PC-3 (cell line): ENCODE data around the gene AP5Z1. TPM values are rescaled to one million over a fixed set of nuclear protein-coding genes. Genes with fewer than 3 reads are reported as not detected.
A peak's percentile ranks its signal among the peaks of the same experiment; 100 is the strongest.

Experiments
- ATAC-seq: fragments of 200-7000 bp; cut with Tn5 transposase; 2 replicates; pipeline ENCODE4 v1.9.1; 2020; ENCODE audit warnings: mild to moderate bottlenecking, moderate library complexity
- Bru-seq: library from RNA; stranded (reverse); fragments of 400-500 nt; gene quantifications from one replicate; lab custom pipeline; 2021; lab: Mats Ljungman, UMichigan
- BruChase-seq, 2 experiments: library from RNA; stranded (reverse); fragments of 400-500 nt; gene quantifications; one replicate each; lab custom pipeline; 2021; lab: Mats Ljungman, UMichigan
- BruUV-seq: library from RNA; stranded (reverse); fragments of 400-500 nt; replicated peaks from 2 replicates; lab custom pipeline; 2021; lab: Mats Ljungman, UMichigan
- CTCF ChIA-PET: fragments of 300-600 bp; sonication (Branson Sonifier 250); formaldehyde crosslinking; loops from one replicate; lab custom pipeline; 2022; ENCODE audit warnings: antibody characterized with exemption; lab: Charles Lee
- POLR2A ChIA-PET: fragments of 300-600 bp; sonication (Branson Sonifier 250); formaldehyde crosslinking; loops from one replicate; lab custom pipeline; 2022; ENCODE audit warnings: antibody characterized with exemption; ENCODE audit not compliant: unreplicated experiment; lab: Charles Lee
- DNase-seq: peaks from one replicate; pipeline ENCODE4 v3.0.0-alpha.2; 2015
- H2AFZ ChIP-seq: fragments of 300-600 bp; sonication (generic); 2 replicates; pipeline ENCODE4 v1.6.0; 2016; ENCODE audit warnings: antibody characterized with exemption, low read length
- H3F3A ChIP-seq: fragments of 300-600 bp; sonication (generic); one replicate; pipeline ENCODE4 v1.6.0; 2017; ENCODE audit warnings: antibody characterized with exemption, low read length, control low read depth, mild to moderate bottlenecking; ENCODE audit not compliant: unreplicated experiment
- H3K27ac ChIP-seq: fragments of 300-600 bp; sonication (generic); 2 replicates; pipeline ENCODE4 v1.5.1; 2016; ENCODE audit warnings: mild to moderate bottlenecking, low read length
- H3K27me3 ChIP-seq: fragments of 300-600 bp; sonication (generic); 2 replicates; pipeline ENCODE4 v1.6.1; 2016; ENCODE audit warnings: low read length, mixed read lengths
- H3K36me3 ChIP-seq: fragments of 300-600 bp; sonication (generic); 2 replicates; pipeline ENCODE4 v1.6.1; 2016; ENCODE audit warnings: low read depth, mixed run types, low read length, mixed read lengths
- H3K4me1 ChIP-seq: fragments of 300-600 bp; sonication (generic); 2 replicates; pipeline ENCODE4 v1.5.1; 2016; ENCODE audit warnings: low read length; ENCODE audit not compliant: insufficient read depth
- H3K4me2 ChIP-seq: fragments of 300-600 bp; sonication (generic); 2 replicates; pipeline ENCODE4 v1.6.0; 2016; ENCODE audit warnings: low read length
- H3K4me3 ChIP-seq: fragments of 300-600 bp; sonication (generic); 2 replicates; pipeline ENCODE4 v1.5.1; 2016; ENCODE audit warnings: mild to moderate bottlenecking, low read length, mixed read lengths
- H3K79me2 ChIP-seq: fragments of 300-600 bp; sonication (generic); 2 replicates; pipeline ENCODE4 v1.6.1; 2017; ENCODE audit warnings: low read length, mixed read lengths
- H3K9ac ChIP-seq: fragments of 300-600 bp; sonication (generic); 2 replicates; pipeline ENCODE4 v1.6.0; 2016; ENCODE audit warnings: mild to moderate bottlenecking, low read length
- H3K9me2 ChIP-seq: fragments of 300-600 bp; sonication (generic); replicated peaks from 2 replicates; pipeline ENCODE4 v1.6.1; 2016; ENCODE audit warnings: mixed run types, low read length, mixed read lengths
- H3K9me3 ChIP-seq: fragments of 300-600 bp; sonication (generic); 2 replicates; pipeline ENCODE4 v1.6.1; 2016; ENCODE audit warnings: low read length, mixed read lengths
- H4K20me1 ChIP-seq: fragments of 300-600 bp; sonication (generic); 2 replicates; pipeline ENCODE4 v1.6.1; 2016; ENCODE audit warnings: low read length, mixed read lengths
- EZH2 ChIP-seq: fragments of 300-600 bp; sonication (generic); IDR thresholded peaks from one replicate; pipeline ENCODE4 v1.6.1; 2017; ENCODE audit warnings: antibody characterized with exemption, mild to moderate bottlenecking, low read length; ENCODE audit not compliant: unreplicated experiment
- EZH2phosphoT487 ChIP-seq: fragments of 300-600 bp; sonication (generic); IDR thresholded peaks from 2 replicates; pipeline ENCODE4 v1.6.1; 2018; ENCODE audit warnings: mild to moderate bottlenecking, antibody characterized with exemption, low read length, borderline replicate concordance
- intact Hi-C: fragments of 100-400 bp; cut with micrococcal nuclease; formaldehyde crosslinking; loops from 2 replicates; pipeline ENCODE4 v1.9.0; 2023
- long read RNA-seq: library from polyadenylated mRNA; unstranded; transcript quantifications from one replicate; pipeline ENCODE4 v2.0.0, GENCODE V29; 2021; ENCODE audit not compliant: unreplicated experiment
- total RNA-seq: library from RNA; depleted of rRNA; stranded (reverse); fragments of >200 nt; gene quantifications from 2 replicates; pipeline ENCODE4 v1.2.3, GENCODE V29; 2014; rRNA removed
- TF ChIP-seq, protein P1 (sequence below): fragments of 300-600 bp; sonication (generic); conservative IDR thresholded peaks from 2 replicates; pipeline ENCODE4 v1.5.1; 2017; ENCODE audit warnings: antibody characterized with exemption, low read depth, mild to moderate bottlenecking, low read length

The AP5Z1 gene
- 36.6 and 59.3 TPM in 2 replicates for total RNA-seq
- Bru-seq, nascent RNA, result percentile 75 among the genes with signal in this experiment
- percentile 87 among the genes with signal in this experiment for BruChase-seq, experiment 1, labeled RNA remaining after a 6-hour chase
- percentile 85 among the genes with signal in this experiment for BruChase-seq, experiment 2, labeled RNA remaining after a 2-hour chase
- long read RNA-seq, transcript AP5Z1-217 (6 exons, 1,499 nt), result minor isoform, 13 of 222 reads
- long read RNA-seq, transcript AP5Z1-201 (17 exons, 2,889 nt), result major isoform, 80 of 222 reads
- long read RNA-seq, partial matches to known transcripts, result 80 of 222 reads
- long read RNA-seq, other reads (novel, unspliced or antisense), result 47 of 222 reads

DNA sequence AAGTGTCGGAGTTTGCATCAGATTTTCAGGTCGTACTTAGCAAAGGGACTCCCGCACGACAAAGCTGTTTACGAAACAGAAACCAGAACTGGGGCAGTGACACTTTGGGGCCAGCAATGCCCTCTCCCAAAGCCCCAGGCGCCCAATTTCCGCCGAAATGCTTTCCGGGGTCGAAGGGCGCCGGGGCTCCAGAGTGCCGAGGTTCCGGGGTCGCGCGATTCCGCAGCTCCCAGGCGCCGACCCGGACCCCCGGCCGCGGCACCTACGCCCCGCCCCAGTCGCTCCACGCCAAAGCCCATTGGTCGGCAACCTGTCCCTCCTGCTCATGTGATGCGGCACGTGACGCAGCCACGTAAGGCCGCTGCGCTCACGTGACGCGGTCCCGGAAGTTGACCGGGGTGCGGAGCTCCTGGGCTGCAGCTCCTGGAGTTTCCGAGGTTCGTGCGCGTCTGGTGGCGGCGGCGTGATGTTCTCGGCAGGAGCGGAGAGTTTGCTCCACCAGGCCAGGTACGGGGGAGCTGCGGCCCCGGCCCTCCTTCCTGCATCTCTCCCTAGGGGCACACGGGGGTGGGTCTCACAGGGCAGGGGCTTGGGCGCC lies at the start of gene AP5Z1:
Gene AP5Z1 (plus strand): TSS at position 374 of the 598 bp plus-strand sequence. CDS start 93 bp downstream, at position 467.
- no peaks in the 10 kb centered on the region for H3K36me3 ChIP-seq
- H3K9me3 ChIP-seq, result no peaks in the 10 kb centered on the region
- H3K79me2 ChIP-seq, result peaks cover 33% of the 10 kb centered on the region
- H3K9ac ChIP-seq, result peak within 1 kb of the TSS; percentile 91
- H3F3A ChIP-seq, result no peaks in the 10 kb centered on the region
- POLR2A ChIA-PET, result interaction anchor here (0.5 to 0.8 kb wide), 4 partner anchors 31 to 415 kb away, joined by 3 to 13 read pairs (median 4); partner anchors contain the start of gene WIPI2
- TF ChIP-seq EZH2 (no peak), EZH2phosphoT487 (no peak)
- TF ChIP-seq, protein P1, sequence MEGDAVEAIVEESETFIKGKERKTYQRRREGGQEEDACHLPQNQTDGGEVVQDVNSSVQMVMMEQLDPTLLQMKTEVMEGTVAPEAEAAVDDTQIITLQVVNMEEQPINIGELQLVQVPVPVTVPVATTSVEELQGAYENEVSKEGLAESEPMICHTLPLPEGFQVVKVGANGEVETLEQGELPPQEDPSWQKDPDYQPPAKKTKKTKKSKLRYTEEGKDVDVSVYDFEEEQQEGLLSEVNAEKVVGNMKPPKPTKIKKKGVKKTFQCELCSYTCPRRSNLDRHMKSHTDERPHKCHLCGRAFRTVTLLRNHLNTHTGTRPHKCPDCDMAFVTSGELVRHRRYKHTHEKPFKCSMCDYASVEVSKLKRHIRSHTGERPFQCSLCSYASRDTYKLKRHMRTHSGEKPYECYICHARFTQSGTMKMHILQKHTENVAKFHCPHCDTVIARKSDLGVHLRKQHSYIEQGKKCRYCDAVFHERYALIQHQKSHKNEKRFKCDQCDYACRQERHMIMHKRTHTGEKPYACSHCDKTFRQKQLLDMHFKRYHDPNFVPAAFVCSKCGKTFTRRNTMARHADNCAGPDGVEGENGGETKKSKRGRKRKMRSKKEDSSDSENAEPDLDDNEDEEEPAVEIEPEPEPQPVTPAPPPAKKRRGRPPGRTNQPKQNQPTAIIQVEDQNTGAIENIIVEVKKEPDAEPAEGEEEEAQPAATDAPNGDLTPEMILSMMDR, result no peak
- H3K27ac ChIP-seq, result peak within 1 kb of the TSS; percentile 59
- H2AFZ ChIP-seq, result peak within 1 kb of the TSS; percentile 74
- intact Hi-C loops, result no loop called here
- no peaks in the 10 kb centered on the region for H3K9me2 ChIP-seq
- no TSS peak for BruUV-seq
- 0 out of 2 replicates have a peak, but pooled peaks cover 3% of the 10 kb centered on the region for H4K20me1 ChIP-seq
- ATAC-seq, result peak; percentile 93
- CTCF ChIA-PET, result interaction anchor here (0.6 to 1.4 kb wide), 3 partner anchors 108 to 1591 kb away, joined by 4 to 14 read pairs (median 7); partner anchors contain the start of gene RADIL
- DNase-seq, result peak; percentile 94
- peaks cover 12% of the 10 kb centered on the region for H3K4me1 ChIP-seq
- peak within 1 kb of the TSS; percentile 100 for H3K4me3 ChIP-seq
- no peaks in the 10 kb centered on the region for H3K27me3 ChIP-seq
- H3K4me2 ChIP-seq, result peak within 1 kb of the TSS; percentile 99

GRCh38 chr7:4725850-4726450 lies 49.5 kb upstream of the AP5Z1 start:
- ChIA-PET CTCF (no interaction called here), POLR2A (no interaction called here)
- no peaks in the 10 kb centered on the region for H3K36me3 ChIP-seq
- TF ChIP-seq EZH2 (no peak), EZH2phosphoT487 (no peak)
- TF ChIP-seq, protein P1, result no peak
- H3K4me1 ChIP-seq, result peaks cover 9% of the 10 kb centered on the region; the same call in 1 of the 2 replicates
- DNase-seq (no peak), ATAC-seq (no peak)
- H3K9ac ChIP-seq, result peak overlapping the region; percentile 73
- H3K79me2 ChIP-seq, result peaks cover 58% of the 10 kb centered on the region
- H3K27me3 ChIP-seq, result no peaks in the 10 kb centered on the region
- H3K27ac ChIP-seq, result peak overlapping the region; percentile 64
- H3K9me2 ChIP-seq, result no peaks in the 10 kb centered on the region
- peak overlapping the region; percentile 67 for H2AFZ ChIP-seq
- H3K4me2 ChIP-seq, result peak overlapping the region; percentile 86
- H3K9me3 ChIP-seq, result no peaks in the 10 kb centered on the region
- H3F3A ChIP-seq, result no peaks in the 10 kb centered on the region
- peak overlapping the region; percentile 73 for H3K4me3 ChIP-seq
- intact Hi-C loops, result loop anchor here (1.0 kb wide), 2 partner anchors 19 to 42 kb away; no protein-coding TSS in a partner anchor
- TSS peak; percentile 35 for BruUV-seq
- H4K20me1 ChIP-seq, result no peaks in the 10 kb centered on the region
